IMR-90 (cell line): ENCODE results near the gene TPP2.

Source experiments
- BHLHE40 ChIP-seq: fragments of 150-350 bp; IDR thresholded peaks from 2 replicates; pipeline ENCODE4 v1.6.1; 2016; ENCODE audit warnings: mild to moderate bottlenecking, low read depth, low read length
- CHD1 ChIP-seq: IDR thresholded peaks from 2 replicates; pipeline ENCODE4 v1.6.1; 2012; ENCODE audit warnings: low read depth, low read length, improper control_type of control experiment
- MXI1 ChIP-seq: IDR thresholded peaks from 2 replicates; pipeline ENCODE4 v1.6.1; 2012; ENCODE audit warnings: low read depth, mild to moderate bottlenecking, low read length, moderate library complexity, borderline replicate concordance
- POLR2A ChIP-seq: IDR thresholded peaks from 2 replicates; pipeline ENCODE4 v1.6.1; 2012; ENCODE audit warnings: mild to moderate bottlenecking, low read depth, low read length
- RAD21 ChIP-seq: IDR thresholded peaks from 2 replicates; pipeline ENCODE4 v1.6.1; 2012; ENCODE audit warnings: low read length, improper control_type of control experiment
- RFX5 ChIP-seq: IDR thresholded peaks from 2 replicates; pipeline ENCODE4 v1.8.0; 2012; ENCODE audit warnings: low read depth, mild to moderate bottlenecking, low read length, moderate library complexity
- SMC3 ChIP-seq: fragments of 150-350 bp; IDR thresholded peaks from 2 replicates; pipeline ENCODE4 v1.6.1; 2016; ENCODE audit warnings: low read depth, mild to moderate bottlenecking, antibody characterized with exemption, low read length, moderate library complexity
- TF ChIP-seq, protein P1 (sequence below): conservative IDR thresholded peaks from 2 replicates; pipeline ENCODE4 v1.5.1; 2012; ENCODE audit warnings: mild to moderate bottlenecking, low read depth, low read length, improper control_type of control experiment
- TF ChIP-seq, protein P2 (sequence below): fragments of 150-350 bp; IDR thresholded peaks from 2 replicates; pipeline ENCODE4 v1.6.1; 2016; ENCODE audit warnings: low read depth, mild to moderate bottlenecking, low read length, moderate library complexity, borderline replicate concordance
- TF ChIP-seq, protein P3 (sequence below): fragments of 150-350 bp; IDR thresholded peaks from 2 replicates; pipeline ENCODE4 v1.6.1; 2017; ENCODE audit warnings: mild to moderate bottlenecking, antibody characterized with exemption, low read length, low read depth

- TF ChIP-seq POLR2A (no peak), RFX5 (no peak), RAD21 (no peak), BHLHE40 (no peak), SMC3 (no peak), CHD1 (no peak), MXI1 (no peak)
- TF ChIP-seq, protein P1, sequence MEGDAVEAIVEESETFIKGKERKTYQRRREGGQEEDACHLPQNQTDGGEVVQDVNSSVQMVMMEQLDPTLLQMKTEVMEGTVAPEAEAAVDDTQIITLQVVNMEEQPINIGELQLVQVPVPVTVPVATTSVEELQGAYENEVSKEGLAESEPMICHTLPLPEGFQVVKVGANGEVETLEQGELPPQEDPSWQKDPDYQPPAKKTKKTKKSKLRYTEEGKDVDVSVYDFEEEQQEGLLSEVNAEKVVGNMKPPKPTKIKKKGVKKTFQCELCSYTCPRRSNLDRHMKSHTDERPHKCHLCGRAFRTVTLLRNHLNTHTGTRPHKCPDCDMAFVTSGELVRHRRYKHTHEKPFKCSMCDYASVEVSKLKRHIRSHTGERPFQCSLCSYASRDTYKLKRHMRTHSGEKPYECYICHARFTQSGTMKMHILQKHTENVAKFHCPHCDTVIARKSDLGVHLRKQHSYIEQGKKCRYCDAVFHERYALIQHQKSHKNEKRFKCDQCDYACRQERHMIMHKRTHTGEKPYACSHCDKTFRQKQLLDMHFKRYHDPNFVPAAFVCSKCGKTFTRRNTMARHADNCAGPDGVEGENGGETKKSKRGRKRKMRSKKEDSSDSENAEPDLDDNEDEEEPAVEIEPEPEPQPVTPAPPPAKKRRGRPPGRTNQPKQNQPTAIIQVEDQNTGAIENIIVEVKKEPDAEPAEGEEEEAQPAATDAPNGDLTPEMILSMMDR, result no peak
- TF ChIP-seq, protein P2, sequence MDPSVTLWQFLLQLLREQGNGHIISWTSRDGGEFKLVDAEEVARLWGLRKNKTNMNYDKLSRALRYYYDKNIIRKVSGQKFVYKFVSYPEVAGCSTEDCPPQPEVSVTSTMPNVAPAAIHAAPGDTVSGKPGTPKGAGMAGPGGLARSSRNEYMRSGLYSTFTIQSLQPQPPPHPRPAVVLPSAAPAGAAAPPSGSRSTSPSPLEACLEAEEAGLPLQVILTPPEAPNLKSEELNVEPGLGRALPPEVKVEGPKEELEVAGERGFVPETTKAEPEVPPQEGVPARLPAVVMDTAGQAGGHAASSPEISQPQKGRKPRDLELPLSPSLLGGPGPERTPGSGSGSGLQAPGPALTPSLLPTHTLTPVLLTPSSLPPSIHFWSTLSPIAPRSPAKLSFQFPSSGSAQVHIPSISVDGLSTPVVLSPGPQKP, result no peak
- TF ChIP-seq, protein P3, sequence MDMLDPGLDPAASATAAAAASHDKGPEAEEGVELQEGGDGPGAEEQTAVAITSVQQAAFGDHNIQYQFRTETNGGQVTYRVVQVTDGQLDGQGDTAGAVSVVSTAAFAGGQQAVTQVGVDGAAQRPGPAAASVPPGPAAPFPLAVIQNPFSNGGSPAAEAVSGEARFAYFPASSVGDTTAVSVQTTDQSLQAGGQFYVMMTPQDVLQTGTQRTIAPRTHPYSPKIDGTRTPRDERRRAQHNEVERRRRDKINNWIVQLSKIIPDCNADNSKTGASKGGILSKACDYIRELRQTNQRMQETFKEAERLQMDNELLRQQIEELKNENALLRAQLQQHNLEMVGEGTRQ, result no peak
These were observed 70.2 kb downstream of the TPP2 start for GRCh38 chr13:102667023-102667422.
